GM12878 (cell line): ENCODE measurements around the gene UNC5B. TPM values are rescaled to one million over a fixed set of nuclear protein-coding genes. Genes with fewer than 3 reads are reported as not detected.

Experiments used
- ATAC-seq: fragments of 200-7000 bp; cut with Tn5 transposase; 3 replicates; pipeline ENCODE4 v1.9.1; 2020; ENCODE audit warnings: mild to moderate bottlenecking, moderate library complexity
- BruUV-seq: library from RNA; stranded (reverse); fragments of 400-500 nt; replicated peaks from 2 replicates; lab custom pipeline; 2021; lab: Mats Ljungman, UMichigan
- CTCF ChIA-PET: fragments of 300-600 bp; sonication (Branson Sonifier 250); formaldehyde crosslinking; extraction: SDS; loops from one replicate; lab custom pipeline; 2021; ENCODE audit warnings: inconsistent platforms; lab: Yijun Ruan, JAX
- POLR2A ChIA-PET: fragments of 350-600 bp; formaldehyde crosslinking; extraction: SDS; loops from one replicate; lab custom pipeline; 2021; ENCODE audit warnings: inconsistent platforms; lab: Charles Lee
- RAD21 ChIA-PET: fragments of 300-600 bp; sonication (Branson Sonifier 250); formaldehyde crosslinking; loops from one replicate; lab custom pipeline; 2023; ENCODE audit warnings: antibody characterized with exemption; ENCODE audit not compliant: unreplicated experiment; lab: Charles Lee
- SMC1A ChIA-PET: fragments of 300-600 bp; sonication (Branson Sonifier 250); formaldehyde crosslinking; loops from one replicate; lab custom pipeline; 2023; ENCODE audit not compliant: unreplicated experiment, uncharacterized antibody; lab: Charles Lee
- DNase-seq: peaks from one replicate; pipeline ENCODE4 v3.0.0-alpha.2; 2011; ENCODE audit warnings: low read depth, low spot score
- FAIRE-seq: peaks from 3 replicates; lab custom pipeline; 2011; peaks lifted over from hg19 to GRCh38; lab: Jason Lieb, UNC
- H2AFZ ChIP-seq: 2 replicates; pipeline ENCODE4 v1.6.0; 2011; ENCODE audit warnings: low read depth, low read length, control low read depth; ENCODE audit not compliant: control insufficient read depth
- H3K27ac ChIP-seq: 2 replicates; pipeline ENCODE4 v1.5.1; 2011; ENCODE audit warnings: control low read depth; ENCODE audit not compliant: control insufficient read depth, insufficient read depth
- H3K27me3 ChIP-seq, 2 experiments: replicated peaks in 1 of 2; 2 replicates each; pipeline versions ENCODE4 v1.6.0 to v1.6.1; 2011; ENCODE audit warnings: low read length in 1 of 2; ENCODE audit not compliant: control insufficient read depth in 2 of 2, insufficient read depth in 2 of 2
- H3K36me3 ChIP-seq, 2 experiments: 2 replicates each; pipeline ENCODE4 v1.5.1; 2011; ENCODE audit warnings: low read length in 1 of 2; ENCODE audit not compliant: control insufficient read depth in 2 of 2, insufficient read depth in 2 of 2
- H3K4me1 ChIP-seq: 2 replicates; pipeline ENCODE4 v1.6.1; 2011; ENCODE audit warnings: mild to moderate bottlenecking, low read length, moderate library complexity, mixed read lengths; ENCODE audit not compliant: control insufficient read depth, insufficient read depth
- H3K4me2 ChIP-seq: 2 replicates; pipeline ENCODE4 v1.6.0; 2011; ENCODE audit warnings: control low read depth; ENCODE audit not compliant: control insufficient read depth, insufficient read depth
- H3K4me3 ChIP-seq: fragments of 200-600 bp; sonication (generic); 2 replicates; pipeline ENCODE4 v1.5.1; 2016
- H3K79me2 ChIP-seq: 2 replicates; pipeline ENCODE4 v1.6.0; 2011; ENCODE audit warnings: low read length; ENCODE audit not compliant: control insufficient read depth, insufficient read depth
- H3K9ac ChIP-seq: 2 replicates; pipeline ENCODE4 v1.8.0; 2011; ENCODE audit warnings: low read length, control low read depth, mixed read lengths; ENCODE audit not compliant: control insufficient read depth, insufficient read depth
- H3K9me3 ChIP-seq: replicated peaks from 3 replicates; pipeline ENCODE4 v1.5.1; 2011; ENCODE audit warnings: mild to moderate bottlenecking, low read length; ENCODE audit not compliant: control insufficient read depth, insufficient read depth
- H4K20me1 ChIP-seq: 2 replicates; pipeline ENCODE4 v1.6.0; 2011; ENCODE audit not compliant: control insufficient read depth, insufficient read depth
- BACH1 ChIP-seq: fragments of 450-650 bp; IDR thresholded peaks from 2 replicates; pipeline ENCODE4 v1.6.1; 2017; ENCODE audit warnings: mild to moderate bottlenecking, borderline replicate concordance
- BCL11A ChIP-seq: IDR thresholded peaks from 2 replicates; pipeline ENCODE4 v1.6.1; 2011; ENCODE audit warnings: low read depth, low read length
- BRCA1 ChIP-seq: IDR thresholded peaks from 2 replicates; pipeline ENCODE4 v1.6.1; 2011; ENCODE audit warnings: low read depth, low read length, improper control_type of control experiment
- CHD4 ChIP-seq: fragments of 200-600 bp; sonication (generic); IDR thresholded peaks from 2 replicates; pipeline ENCODE4 v1.6.1; 2016; ENCODE audit warnings: mild to moderate bottlenecking
- FOXM1 ChIP-seq: IDR thresholded peaks from 2 replicates; pipeline ENCODE4 v1.6.1; 2012; ENCODE audit warnings: low read depth, mild to moderate bottlenecking, inconsistent platforms, low read length, moderate library complexity
- HCFC1 ChIP-seq: fragments of 150-350 bp; IDR thresholded peaks from 2 replicates; pipeline ENCODE4 v1.6.1; 2014; ENCODE audit warnings: low read length
- IRF4 ChIP-seq: IDR thresholded peaks from 2 replicates; pipeline ENCODE4 v1.6.1; 2011; ENCODE audit warnings: low read depth, low read length
- POLR2A ChIP-seq: IDR thresholded peaks from 2 replicates; pipeline ENCODE4 v1.6.1; 2011; ENCODE audit warnings: low read depth, mild to moderate bottlenecking, low read length
- POU2F2 ChIP-seq: IDR thresholded peaks from 3 replicates; pipeline ENCODE4 v1.6.1; 2011; ENCODE audit warnings: low read depth, mild to moderate bottlenecking, low read length, borderline replicate concordance
- PRDM15 ChIP-seq: fragments of 450-650 bp; formaldehyde crosslinking; IDR thresholded peaks from 2 replicates; pipeline ENCODE4 v1.4.0; 2020; ENCODE audit warnings: mild to moderate bottlenecking, moderate library complexity
- RAD21 ChIP-seq: IDR thresholded peaks from 2 replicates; pipeline ENCODE4 v1.6.1; 2011; ENCODE audit warnings: mild to moderate bottlenecking, low read depth, low read length, moderate library complexity; ENCODE audit not compliant: insufficient read depth
- SUPT20H ChIP-seq: IDR thresholded peaks from 2 replicates; pipeline ENCODE4 v1.6.1; 2011; ENCODE audit warnings: low read depth, mild to moderate bottlenecking, low read length, moderate library complexity, borderline replicate concordance; ENCODE audit not compliant: control insufficient read depth
- SUZ12 ChIP-seq: fragments of 200-600 bp; sonication (generic); IDR thresholded peaks from one replicate; pipeline ENCODE4 v1.6.1; 2018; ENCODE audit warnings: antibody characterized with exemption, mild to moderate bottlenecking; ENCODE audit not compliant: unreplicated experiment
- WRNIP1 ChIP-seq: IDR thresholded peaks from 2 replicates; pipeline ENCODE4 v1.6.1; 2011; ENCODE audit warnings: low read depth, low read length, improper control_type of control experiment, borderline replicate concordance
- ZBTB11 ChIP-seq: fragments of 450-650 bp; formaldehyde crosslinking; IDR thresholded peaks from 2 replicates; pipeline ENCODE4 v1.5.0; 2022; ENCODE audit warnings: mild to moderate bottlenecking, missing genetic modification characterization
- ZNF687 ChIP-seq: fragments of 450-650 bp; IDR thresholded peaks from 2 replicates; pipeline ENCODE4 v1.6.1; 2017; ENCODE audit warnings: mild to moderate bottlenecking, moderate library complexity
- in situ Hi-C: fragments of 300-500 bp; cut with MboI; formaldehyde crosslinking; loops from 9 replicates; pipeline ENCODE4 v1.14.3; 2018; ENCODE audit warnings: mixed read lengths
- intact Hi-C: fragments of 100-400 bp; cut with micrococcal nuclease; formaldehyde crosslinking; loops from one replicate; pipeline ENCODE4 v1.14.2; 2022; ENCODE audit not compliant: unreplicated experiment
- polyA plus RNA-seq, 11 experiments: library from polyadenylated mRNA; depleted of rRNA in 4 of 11; unstranded in 6 of 11; stranded (reverse) in 5 of 11; fragments of >200 nt; fragmentation: Nextera tagmentation in 4 of 11; fragmentation: Illumina TruSeq in 1 of 11; extraction: Ambion mirVana in 4 of 11; extraction: Trizol in 1 of 11; gene quantifications; 1 replicate in 1 of 11; 2 replicates in 10 of 11; pipeline versions ENCODE4 v1.2.1 to v1.2.3, GENCODE V29; 2011 to 2016; ENCODE audit warnings: inconsistent platforms in 2 of 11, missing spikeins in 2 of 11, low read depth in 1 of 11
- total RNA-seq, 4 experiments: library from RNA; depleted of rRNA in 3 of 4; stranded (reverse); fragments of >200 nt in 3 of 4; fragmentation: Illumina TruSeq in 1 of 4; extraction: Trizol in 1 of 4; gene quantifications; 2 replicates each; pipeline versions ENCODE4 v1.2.1 to v1.2.3, GENCODE V29; 2013 to 2021

UNC5B gene
- total and polyA plus RNA-seq, 10 of the 15 experiments (the other 5 are each of a cell fraction or from before 2014, with no cell fraction given): 0.03 to 0.08 TPM; not detected in 8

DNA sequence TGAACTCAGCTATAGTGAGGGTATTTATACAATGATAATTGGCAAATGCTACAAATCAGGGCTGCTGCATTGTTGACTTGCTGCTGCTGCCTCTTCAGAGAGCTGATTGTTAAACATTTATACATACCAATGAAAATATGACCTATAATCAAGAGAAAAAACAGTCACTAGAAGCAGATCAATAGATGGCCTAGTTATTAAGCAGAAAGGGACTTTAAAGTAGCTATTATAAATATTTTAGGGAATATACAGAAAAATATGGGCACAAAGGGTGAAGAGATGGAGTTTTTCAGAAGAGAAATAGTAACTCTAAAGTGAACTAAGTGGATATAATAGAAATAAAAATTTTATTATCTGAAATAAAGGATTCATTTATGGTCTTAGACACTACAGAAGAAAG, 14.4 kb upstream of the UNC5B start:
- H3K79me2 ChIP-seq: no peaks in the 10 kb centered on the region
- in situ Hi-C loops (no loop called here), intact Hi-C loops (no loop called here)
- ATAC-seq: no peak
- no peak for FAIRE-seq
- no peak overlapping the region for H3K9ac ChIP-seq
- ChIA-PET POLR2A (no interaction called here), SMC1A (no interaction called here), RAD21 (no interaction called here), CTCF (no interaction called here)
- no peaks in the 10 kb centered on the region for H4K20me1 ChIP-seq
- no peaks in the 10 kb centered on the region for H3K27me3 ChIP-seq
- H3K4me1 ChIP-seq: no peaks in the 10 kb centered on the region
- BruUV-seq: no TSS peak
- H3K9me3 ChIP-seq: peaks cover 1% of the 10 kb centered on the region; the same call in 2 of the 3 replicates
- H3K4me3 ChIP-seq: no peak overlapping the region
- no peak for DNase-seq
- TF ChIP-seq CHD4: no peak
- no peak for TF ChIP-seq BACH1
- TF ChIP-seq ZBTB11 (CRISPR knock-in tag): no peak
- no peak for TF ChIP-seq ZNF687
- TF ChIP-seq POLR2A: no peak
- no peak for TF ChIP-seq WRNIP1
- TF ChIP-seq HCFC1: no peak
- no peak for TF ChIP-seq POU2F2
- TF ChIP-seq BCL11A: no peak
- TF ChIP-seq PRDM15 (CRISPR knock-in tag): no peak
- no peak for TF ChIP-seq SUZ12
- TF ChIP-seq RAD21: no peak
- TF ChIP-seq FOXM1: no peak
- no peak for TF ChIP-seq IRF4
- TF ChIP-seq BRCA1: no peak
- TF ChIP-seq SUPT20H: no peak
- no peak overlapping the region for H3K27ac ChIP-seq
- no peak overlapping the region for H3K4me2 ChIP-seq
- H2AFZ ChIP-seq: no peak overlapping the region
- no peaks in the 10 kb centered on the region for H3K36me3 ChIP-seq
